A673 (cell line): ENCODE data around the gene PNLIP. TPM values are rescaled to one million over a fixed set of nuclear protein-coding genes. Genes with fewer than 3 reads are reported as not detected.

Experiments
- BruUV-seq: library from RNA; stranded (reverse); fragments of 400-500 nt; replicated peaks from 2 replicates; lab custom pipeline; 2021; lab: Mats Ljungman, UMichigan
- CTCF ChIA-PET: fragments of 300-600 bp; sonication (Branson Sonifier 250); formaldehyde crosslinking; loops from one replicate; lab custom pipeline; 2022; ENCODE audit warnings: antibody characterized with exemption; lab: Charles Lee
- POLR2A ChIA-PET: fragments of 300-600 bp; sonication (Branson Sonifier 250); formaldehyde crosslinking; loops from one replicate; lab custom pipeline; 2022; ENCODE audit warnings: antibody characterized with exemption; ENCODE audit not compliant: low non-redundant PET; lab: Charles Lee
- DNase-seq: peaks from one replicate; pipeline ENCODE4 v3.0.0-alpha.2; 2015; ENCODE audit warnings: low spot score
- H3K27ac ChIP-seq: fragments of 200-600 bp; sonication (generic); 2 replicates; pipeline ENCODE4 v1.5.1; 2016; ENCODE audit warnings: mixed run types, low read depth, mild to moderate bottlenecking, mixed read lengths, antibody characterized with exemption, low read length; ENCODE audit not compliant: poor library complexity, severe bottlenecking
- H3K27me3 ChIP-seq: fragments of 200-600 bp; sonication (generic); replicated peaks from 2 replicates; pipeline ENCODE4 v1.6.1; 2017; ENCODE audit warnings: mixed run types, low read depth, mild to moderate bottlenecking, mixed read lengths, antibody characterized with exemption, low read length; ENCODE audit not compliant: insufficient read depth, poor library complexity
- H3K36me3 ChIP-seq: fragments of 200-600 bp; sonication (generic); 2 replicates; pipeline ENCODE4 v1.6.1; 2016; ENCODE audit warnings: mixed run types, mild to moderate bottlenecking, mixed read lengths, antibody characterized with exemption, low read length; ENCODE audit not compliant: insufficient read depth, poor library complexity, severe bottlenecking
- H3K4me1 ChIP-seq: fragments of 200-600 bp; sonication (generic); 2 replicates; pipeline ENCODE4 v1.6.1; 2017; ENCODE audit warnings: mixed run types, mild to moderate bottlenecking, mixed read lengths, antibody characterized with exemption, low read length; ENCODE audit not compliant: insufficient read depth, poor library complexity, severe bottlenecking
- H3K4me3 ChIP-seq: fragments of 200-600 bp; sonication (generic); 2 replicates; pipeline ENCODE4 v1.5.1; 2016; ENCODE audit warnings: low read depth, mixed run types, mild to moderate bottlenecking, mixed read lengths, low read length; ENCODE audit not compliant: poor library complexity, severe bottlenecking
- H3K9me3 ChIP-seq: fragments of 200-600 bp; sonication (generic); 2 replicates; pipeline ENCODE4 v1.6.1; 2016; ENCODE audit warnings: mixed run types, low read depth, mild to moderate bottlenecking, mixed read lengths, antibody characterized with exemption, low read length; ENCODE audit not compliant: poor library complexity, severe bottlenecking
- EZH2 ChIP-seq: fragments of 200-600 bp; sonication (generic); IDR thresholded peaks from 2 replicates; pipeline ENCODE4 v1.6.1; 2017; ENCODE audit warnings: borderline replicate concordance, low read depth, mild to moderate bottlenecking, mixed read lengths, antibody characterized with exemption, low read length; ENCODE audit not compliant: poor library complexity, severe bottlenecking
- intact Hi-C: fragments of 100-400 bp; cut with micrococcal nuclease; formaldehyde crosslinking; loops from one replicate; pipeline ENCODE4 v1.10.0; 2022; ENCODE audit not compliant: unreplicated experiment
- total RNA-seq: library from RNA; stranded (reverse); gene quantifications from 2 replicates; pipeline ENCODE4 v1.2.3, GENCODE V29; 2021
- TF ChIP-seq, protein P1 (sequence below): fragments of 300-800, 200-600 bp; sonication (generic); conservative IDR thresholded peaks from 2 replicates; pipeline ENCODE4 v1.5.1; 2017; ENCODE audit warnings: low read depth, mild to moderate bottlenecking, antibody characterized with exemption, low read length, moderate library complexity, mixed read lengths

PNLIP gene
- total RNA-seq, 1 experiment from 2014 or later, result not detected

DNA sequence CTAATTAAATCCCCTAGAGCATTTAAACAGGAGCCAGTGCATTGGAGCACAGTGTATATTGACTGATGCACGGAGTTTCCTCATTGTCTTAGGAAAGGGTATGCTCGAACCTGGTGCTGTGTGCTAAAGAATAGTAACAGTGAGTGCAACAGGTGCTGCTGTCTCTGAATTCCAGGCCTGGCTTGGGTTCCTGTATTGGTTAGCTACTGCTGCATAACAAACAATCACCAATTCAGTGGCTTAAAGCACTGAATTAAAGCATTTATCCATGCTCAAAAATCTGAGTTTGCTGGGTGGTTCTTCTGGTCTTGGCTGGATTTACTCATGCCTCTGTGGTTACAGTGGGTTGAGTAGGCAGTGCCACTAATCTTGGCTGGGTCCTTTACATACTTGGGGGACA, 43.3 kb downstream of the PNLIP start:
- Histone ChIP-seq H3K27me3 (no peaks in the 10 kb centered on the region), H3K4me3 (no peak overlapping the region), H3K9me3 (no peaks in the 10 kb centered on the region), H3K36me3 (no peaks in the 10 kb centered on the region), H3K4me1 (no peaks in the 10 kb centered on the region), H3K27ac (no peak overlapping the region)
- intact Hi-C loops, result no loop called here
- no TSS peak for BruUV-seq
- POLR2A ChIA-PET, result no interaction called here
- TF ChIP-seq EZH2, result no peak
- TF ChIP-seq, protein P1, sequence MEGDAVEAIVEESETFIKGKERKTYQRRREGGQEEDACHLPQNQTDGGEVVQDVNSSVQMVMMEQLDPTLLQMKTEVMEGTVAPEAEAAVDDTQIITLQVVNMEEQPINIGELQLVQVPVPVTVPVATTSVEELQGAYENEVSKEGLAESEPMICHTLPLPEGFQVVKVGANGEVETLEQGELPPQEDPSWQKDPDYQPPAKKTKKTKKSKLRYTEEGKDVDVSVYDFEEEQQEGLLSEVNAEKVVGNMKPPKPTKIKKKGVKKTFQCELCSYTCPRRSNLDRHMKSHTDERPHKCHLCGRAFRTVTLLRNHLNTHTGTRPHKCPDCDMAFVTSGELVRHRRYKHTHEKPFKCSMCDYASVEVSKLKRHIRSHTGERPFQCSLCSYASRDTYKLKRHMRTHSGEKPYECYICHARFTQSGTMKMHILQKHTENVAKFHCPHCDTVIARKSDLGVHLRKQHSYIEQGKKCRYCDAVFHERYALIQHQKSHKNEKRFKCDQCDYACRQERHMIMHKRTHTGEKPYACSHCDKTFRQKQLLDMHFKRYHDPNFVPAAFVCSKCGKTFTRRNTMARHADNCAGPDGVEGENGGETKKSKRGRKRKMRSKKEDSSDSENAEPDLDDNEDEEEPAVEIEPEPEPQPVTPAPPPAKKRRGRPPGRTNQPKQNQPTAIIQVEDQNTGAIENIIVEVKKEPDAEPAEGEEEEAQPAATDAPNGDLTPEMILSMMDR, result no peak
- CTCF ChIA-PET, result no interaction called here
- DNase-seq, result no peak

DNA sequence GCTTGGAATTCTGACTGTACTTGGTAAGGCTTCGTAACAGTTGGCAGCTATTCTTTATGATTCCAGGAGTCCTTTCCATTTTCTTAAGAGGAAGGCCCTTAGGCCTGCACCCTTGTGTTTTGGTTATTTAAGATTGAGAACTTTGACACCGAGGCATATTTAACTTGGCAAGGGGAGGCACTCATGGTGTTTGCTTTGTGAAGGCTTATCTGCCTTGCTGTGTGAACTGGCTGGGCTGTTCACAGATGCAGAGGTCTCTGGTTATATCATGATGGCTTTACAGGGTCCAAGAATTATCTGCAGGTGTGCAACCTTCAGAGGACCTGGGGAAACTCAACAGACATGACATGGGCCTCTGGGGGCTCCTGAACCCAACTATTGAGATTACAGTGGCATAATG, 44.2 kb downstream of the PNLIP start:
- H3K27ac ChIP-seq, result no peak overlapping the region
- no peaks in the 10 kb centered on the region for H3K9me3 ChIP-seq
- intact Hi-C loops, result no loop called here
- no peaks in the 10 kb centered on the region for H3K27me3 ChIP-seq
- no TSS peak for BruUV-seq
- H3K4me3 ChIP-seq, result no peak overlapping the region
- POLR2A ChIA-PET, result no interaction called here
- no peaks in the 10 kb centered on the region for H3K36me3 ChIP-seq
- CTCF ChIA-PET, result no interaction called here
- TF ChIP-seq EZH2, result no peak
- TF ChIP-seq, protein P1, result no peak
- DNase-seq, result no peak
- H3K4me1 ChIP-seq, result no peaks in the 10 kb centered on the region

DNA sequence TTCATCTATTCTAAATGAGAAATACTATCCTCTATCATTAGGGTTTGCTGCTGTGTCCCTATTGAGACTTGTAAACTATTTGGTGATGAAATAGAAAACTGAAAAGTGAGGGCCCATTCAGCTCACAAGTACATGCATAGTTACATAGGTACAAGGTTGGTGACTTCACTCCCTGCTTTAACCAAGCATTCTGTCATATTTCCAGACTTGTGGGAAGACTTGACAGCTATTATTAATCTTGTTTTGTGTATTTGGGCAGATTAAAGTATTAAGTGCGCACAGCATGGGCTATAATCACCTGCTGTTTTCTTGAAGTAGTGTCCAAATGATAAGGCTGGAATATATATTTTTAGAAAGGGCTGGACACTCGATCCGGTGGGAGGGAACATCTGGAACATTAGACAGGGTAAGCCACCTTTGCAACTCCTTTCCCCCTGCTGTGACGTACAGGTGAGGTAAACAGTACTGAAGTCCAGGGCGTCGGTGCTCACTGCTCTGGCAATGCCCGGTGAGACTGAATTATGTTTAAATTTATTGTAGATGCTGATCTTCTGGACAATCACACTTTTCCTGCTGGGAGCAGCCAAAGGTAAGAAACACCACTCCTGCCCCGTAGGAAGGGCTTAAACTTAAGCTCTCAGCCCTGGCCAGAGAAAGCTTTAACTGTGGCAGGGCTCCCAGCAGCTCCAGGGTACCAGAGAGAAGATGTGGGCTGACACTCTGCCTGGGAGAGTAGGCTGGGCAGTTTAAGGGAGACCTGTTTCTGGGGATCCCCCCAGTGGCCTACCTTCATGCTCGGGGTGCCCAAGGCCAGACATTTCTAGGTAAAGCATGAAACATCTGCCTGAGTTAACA, 45.1 kb downstream of the PNLIP start, which contains the start of gene PNLIPRP1:
TSS of gene PNLIPRP1 (plus strand) at position 370 of the 855 bp plus-strand sequence. CDS start at position 541, 171 bp downstream.
- TF ChIP-seq EZH2, result no peak
- H3K27ac ChIP-seq, result no peak within 1 kb of the TSS
- no TSS peak for BruUV-seq
- H3K27me3 ChIP-seq, result no peaks in the 10 kb centered on the region
- no peaks in the 10 kb centered on the region for H3K4me1 ChIP-seq
- no peak for DNase-seq
- POLR2A ChIA-PET, result no interaction called here
- intact Hi-C loops, result no loop called here
- CTCF ChIA-PET, result no interaction called here
- H3K9me3 ChIP-seq, result no peaks in the 10 kb centered on the region
- no peak within 1 kb of the TSS for H3K4me3 ChIP-seq
- no peaks in the 10 kb centered on the region for H3K36me3 ChIP-seq
